Stimulated activated naive CD4-positive, alpha-beta T cell treated with Interleukin-2 at 50 U/mL for 16 hours (primary cell): Measurements from ENCODE around the gene CHRNA7.

Experiments used
- DNase-seq: peaks from one replicate; lab custom pipeline; 2025; lab: John Stamatoyannopoulos, UW

Gene CHRNA7

DNA sequence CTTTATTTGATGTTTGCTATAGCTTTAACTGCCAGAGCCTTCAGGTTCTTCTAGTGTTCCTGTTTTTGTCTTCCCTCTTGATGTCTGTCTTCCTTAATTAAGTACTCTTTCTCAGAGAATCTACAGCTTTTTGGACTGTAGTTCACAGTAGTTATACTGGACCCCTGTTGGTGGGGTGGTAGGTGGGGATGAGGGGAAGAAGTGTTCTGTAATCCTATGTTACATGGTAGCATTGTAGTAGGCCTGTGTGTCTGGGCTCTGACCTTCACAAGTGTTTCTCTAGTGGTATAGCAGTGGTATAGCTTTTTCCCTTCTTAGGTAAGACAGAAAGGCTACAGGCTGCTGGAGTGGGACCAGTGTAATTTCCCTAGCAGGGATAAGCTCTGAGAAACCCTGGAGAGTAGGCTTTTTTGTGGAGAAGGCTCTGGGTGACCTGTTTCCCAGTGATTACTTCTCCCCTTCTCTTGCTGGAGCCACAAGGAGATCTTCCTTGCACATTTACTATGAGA lies 59.6 kb downstream of the CHRNA7 start:
- DNase-seq, result no peak

DNA sequence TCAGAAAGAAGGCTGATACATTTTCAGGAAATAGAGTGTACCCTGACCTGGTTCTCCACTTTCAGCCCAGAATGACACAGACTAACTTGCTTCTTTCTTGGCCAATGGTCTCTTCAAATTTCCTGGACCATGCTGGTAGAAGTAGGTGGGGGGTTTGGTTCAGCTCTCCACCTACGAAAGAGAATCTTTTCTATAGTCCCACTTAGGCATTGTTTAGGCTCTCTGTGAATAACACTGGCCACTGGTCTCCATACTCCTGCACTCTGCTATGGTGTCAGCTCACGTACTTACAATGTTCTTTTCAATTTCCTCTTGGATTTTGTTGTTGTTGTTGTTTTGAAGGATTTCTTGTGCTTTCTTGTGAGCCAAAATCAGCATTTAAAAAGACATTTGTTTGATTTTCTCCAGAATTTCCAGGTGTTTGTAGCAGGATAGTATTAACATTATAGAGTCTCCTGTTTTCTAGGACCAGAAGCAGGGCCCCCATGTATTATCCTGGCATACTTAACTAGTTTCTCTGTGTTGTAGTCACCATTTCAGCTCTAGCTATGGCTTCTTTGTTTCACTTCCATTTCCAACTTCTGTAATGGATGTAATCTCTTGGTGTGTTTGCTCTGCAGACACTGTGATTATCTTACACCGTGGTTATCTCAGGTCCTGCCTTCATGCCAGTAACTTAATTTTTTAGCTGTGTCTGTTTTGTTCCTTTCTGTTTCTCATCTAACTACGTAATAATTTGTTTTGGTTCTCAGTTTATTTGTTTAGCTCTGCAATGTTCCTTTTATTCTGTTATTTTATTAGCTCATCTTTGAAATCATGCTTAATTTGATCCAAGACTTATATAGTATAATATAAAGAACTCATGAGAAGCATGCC lies 61.4 kb downstream of the CHRNA7 start:
- no peak for DNase-seq

- no peak for DNase-seq
Measured at GRCh38 chr15:32096213-32096612, 65.9 kb downstream of the CHRNA7 start.

DNA sequence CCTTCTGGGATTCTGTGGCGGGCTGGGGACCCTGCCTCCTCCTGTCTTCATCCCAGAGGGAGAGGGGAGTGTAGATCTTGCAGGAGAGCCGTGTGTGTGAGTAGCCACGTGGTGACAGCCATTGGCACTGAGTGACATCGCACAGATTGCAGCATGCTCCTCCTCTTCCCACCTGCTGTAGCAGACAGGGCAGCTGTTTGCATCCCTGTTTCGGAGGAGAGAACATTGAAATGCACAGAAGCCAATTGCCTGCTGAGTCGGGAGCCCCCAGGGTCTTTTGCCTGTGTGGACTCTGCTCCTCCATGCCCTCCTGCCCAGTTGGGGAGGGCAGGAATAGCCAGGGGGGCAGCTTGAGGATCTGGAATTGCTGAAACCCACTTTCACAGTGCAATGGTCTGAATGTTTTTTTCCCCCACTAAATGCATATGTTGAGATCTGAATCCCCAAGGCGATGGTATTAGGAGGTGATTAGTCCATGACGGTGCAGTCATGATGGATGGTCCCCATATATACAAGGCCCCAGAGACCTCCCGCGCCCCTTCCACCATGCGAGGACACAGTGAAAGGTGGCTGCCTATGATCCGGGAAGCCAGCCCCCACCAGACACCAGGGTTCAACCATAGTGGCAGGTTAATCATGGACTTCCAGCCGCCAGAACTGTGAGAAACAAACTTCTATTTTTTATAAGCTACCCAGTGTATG lies 66.8 kb downstream of the CHRNA7 start:
- no peak for DNase-seq

DNA sequence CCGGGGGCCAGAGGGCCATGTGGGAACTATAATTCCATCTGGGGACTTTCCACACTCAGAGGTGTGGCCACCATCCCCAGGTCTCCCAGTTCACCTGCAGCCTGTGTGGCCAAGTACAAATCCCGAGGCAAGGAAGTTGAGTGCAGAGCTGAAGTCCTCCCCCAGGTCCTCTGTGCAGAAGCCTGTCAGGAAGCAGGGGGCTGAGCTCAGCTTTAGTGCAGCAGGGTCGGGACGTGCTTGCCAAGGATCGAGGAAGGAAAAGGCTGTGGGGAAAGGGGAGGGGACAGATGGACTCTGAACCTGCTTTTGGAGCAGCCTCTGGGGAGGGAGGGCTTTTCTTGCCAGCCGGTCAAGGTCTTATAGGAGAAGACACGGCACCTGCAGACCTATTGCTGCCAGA lies 67.7 kb downstream of the CHRNA7 start:
- DNase-seq, result no peak

- DNase-seq, result no peak
Measured at GRCh38 chr15:32099097-32099785, 68.9 kb downstream of the CHRNA7 start.

- DNase-seq, result no peak
Measured at GRCh38 chr15:32099956-32100684, 69.8 kb downstream of the CHRNA7 start.

- no peak for DNase-seq
Measured at GRCh38 chr15:32104061-32104995, 74.0 kb downstream of the CHRNA7 start.

- DNase-seq, result no peak
Measured at GRCh38 chr15:32105258-32106241, 75.2 kb downstream of the CHRNA7 start.

- DNase-seq, result no peak
Measured at GRCh38 chr15:32106401-32107381, 76.4 kb downstream of the CHRNA7 start.

- DNase-seq, result no peak
Measured at GRCh38 chr15:32107477-32108080, 77.3 kb downstream of the CHRNA7 start.

GRCh38 chr15:32108661-32109060 lies 78.3 kb downstream of the CHRNA7 start:
- no peak for DNase-seq

DNA sequence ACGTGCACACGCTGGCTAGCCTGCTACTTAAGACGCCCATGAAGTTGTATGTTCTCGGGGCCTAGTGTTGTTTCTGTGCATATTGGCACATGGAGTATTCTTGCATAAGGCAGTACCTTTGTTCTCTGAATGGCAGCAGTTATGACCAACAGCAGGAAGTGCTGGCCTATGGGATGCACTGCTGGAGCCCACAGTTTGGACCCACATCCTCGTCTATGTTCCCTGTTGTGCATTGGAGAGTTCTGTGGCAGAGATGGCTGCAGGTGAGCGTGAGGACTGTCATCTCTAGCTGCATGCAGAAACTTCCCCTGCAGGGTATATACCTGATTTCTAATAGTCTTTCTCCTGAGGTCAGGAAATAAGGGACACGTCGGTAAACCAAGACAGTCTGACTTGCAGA lies 81.8 kb downstream of the CHRNA7 start:
- no peak for DNase-seq

- DNase-seq, result no peak
Measured at GRCh38 chr15:32113224-32113623, 82.9 kb downstream of the CHRNA7 start.

- no peak for DNase-seq
Measured at GRCh38 chr15:32117122-32117521, 86.8 kb downstream of the CHRNA7 start.

DNA sequence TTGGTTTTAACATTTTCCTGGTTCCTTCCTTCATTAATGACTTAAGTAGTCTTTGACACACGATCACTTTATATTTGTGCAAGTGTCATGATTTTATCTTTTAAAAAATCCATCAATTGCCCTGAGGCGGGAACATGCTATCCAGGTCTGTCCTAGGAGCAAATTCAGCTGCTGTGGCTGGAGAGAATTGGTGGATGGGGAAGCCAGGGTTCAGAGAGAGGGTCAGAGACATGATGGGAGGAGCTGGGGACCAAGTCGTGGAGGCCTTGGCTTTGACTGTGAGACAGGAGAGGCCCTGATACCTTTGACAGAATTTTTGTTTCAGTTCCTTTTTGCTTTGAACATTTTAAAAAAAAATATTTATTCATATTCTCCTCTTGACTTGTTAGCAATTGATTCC lies 89.0 kb downstream of the CHRNA7 start:
- DNase-seq, result no peak

GRCh38 chr15:32119694-32120330 lies 89.5 kb downstream of the CHRNA7 start:
- no peak for DNase-seq
